ENCODE measurements around the gene CIRBP.

DNA sequence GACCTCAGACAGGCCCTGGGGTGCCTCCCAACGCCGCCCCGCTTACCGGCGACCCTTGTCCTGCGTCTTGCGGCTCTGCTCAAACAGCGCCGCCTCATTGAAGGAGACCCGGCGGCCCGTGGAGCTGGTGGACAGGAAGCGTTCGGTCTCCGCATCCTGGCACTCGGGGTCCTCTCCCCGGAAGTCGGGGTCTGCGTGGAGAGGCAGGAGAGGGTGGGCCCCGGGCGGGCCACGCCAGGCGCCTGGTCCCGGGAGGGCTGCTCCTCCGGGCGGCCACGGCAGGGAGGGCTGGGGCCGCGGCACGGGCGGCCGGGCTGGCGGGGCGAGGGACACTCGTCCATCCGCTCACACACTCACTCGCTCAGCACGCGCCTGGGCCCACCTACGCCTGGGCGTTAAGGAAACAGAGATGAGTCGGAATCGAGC is 34.2 kb upstream of the CIRBP start:
- TF ChIP-seq NR1H2 (CRISPR knock-in tag; IDR thresholded peaks at IDR 0.05) (no peak), EZH2 (IDR thresholded peaks at IDR 0.05; ENCODE audit: borderline replicate concordance, low read depth, low read length) (no peak), SRSF1 (IDR thresholded peaks at IDR 0.05; ENCODE audit: low read depth, low read length) (no peak), ATF2 (CRISPR knock-in tag; IDR thresholded peaks at IDR 0.05) (no peak), SOX6 (IDR thresholded peaks at IDR 0.05) (no peak), MTA2 (IDR thresholded peaks at IDR 0.05; ENCODE audit: low read depth) (no peak), ZNF695 (CRISPR knock-in tag; IDR thresholded peaks at IDR 0.05) (no peak)
- TF ChIP-seq, protein P1, sequence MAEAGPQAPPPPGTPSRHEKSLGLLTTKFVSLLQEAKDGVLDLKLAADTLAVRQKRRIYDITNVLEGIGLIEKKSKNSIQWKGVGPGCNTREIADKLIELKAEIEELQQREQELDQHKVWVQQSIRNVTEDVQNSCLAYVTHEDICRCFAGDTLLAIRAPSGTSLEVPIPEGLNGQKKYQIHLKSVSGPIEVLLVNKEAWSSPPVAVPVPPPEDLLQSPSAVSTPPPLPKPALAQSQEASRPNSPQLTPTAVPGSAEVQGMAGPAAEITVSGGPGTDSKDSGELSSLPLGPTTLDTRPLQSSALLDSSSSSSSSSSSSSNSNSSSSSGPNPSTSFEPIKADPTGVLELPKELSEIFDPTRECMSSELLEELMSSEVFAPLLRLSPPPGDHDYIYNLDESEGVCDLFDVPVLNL (CRISPR knock-in tag; IDR thresholded peaks at IDR 0.05; ENCODE audit: low read depth), result no peak
- TF ChIP-seq, protein P2, sequence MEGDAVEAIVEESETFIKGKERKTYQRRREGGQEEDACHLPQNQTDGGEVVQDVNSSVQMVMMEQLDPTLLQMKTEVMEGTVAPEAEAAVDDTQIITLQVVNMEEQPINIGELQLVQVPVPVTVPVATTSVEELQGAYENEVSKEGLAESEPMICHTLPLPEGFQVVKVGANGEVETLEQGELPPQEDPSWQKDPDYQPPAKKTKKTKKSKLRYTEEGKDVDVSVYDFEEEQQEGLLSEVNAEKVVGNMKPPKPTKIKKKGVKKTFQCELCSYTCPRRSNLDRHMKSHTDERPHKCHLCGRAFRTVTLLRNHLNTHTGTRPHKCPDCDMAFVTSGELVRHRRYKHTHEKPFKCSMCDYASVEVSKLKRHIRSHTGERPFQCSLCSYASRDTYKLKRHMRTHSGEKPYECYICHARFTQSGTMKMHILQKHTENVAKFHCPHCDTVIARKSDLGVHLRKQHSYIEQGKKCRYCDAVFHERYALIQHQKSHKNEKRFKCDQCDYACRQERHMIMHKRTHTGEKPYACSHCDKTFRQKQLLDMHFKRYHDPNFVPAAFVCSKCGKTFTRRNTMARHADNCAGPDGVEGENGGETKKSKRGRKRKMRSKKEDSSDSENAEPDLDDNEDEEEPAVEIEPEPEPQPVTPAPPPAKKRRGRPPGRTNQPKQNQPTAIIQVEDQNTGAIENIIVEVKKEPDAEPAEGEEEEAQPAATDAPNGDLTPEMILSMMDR (IDR thresholded peaks at IDR 0.05 in 2 of 3, conservative IDR thresholded peaks at IDR 0.05 in 1 of 3; ENCODE audit: insufficient read depth in 2 of 3, low read depth in 1 of 3, low read length in 3 of 3), result no peak

Measured in K562 (cell line).